Hepatocyte (in vitro differentiated cells): ENCODE data around the gene ZBTB38. TPM values are rescaled to one million over a fixed set of nuclear protein-coding genes. Genes with fewer than 3 reads are reported as not detected.
A peak's percentile ranks its signal among the peaks of the same experiment; 100 is the strongest.

Experiments
- DNase-seq: peaks from one replicate; pipeline ENCODE4 v3.0.0-alpha.2; 2016; ENCODE audit warnings: low spot score
- H2AFZ ChIP-seq: fragments of 200-600 bp; sonication (generic); 2 replicates; pipeline ENCODE4 v1.6.0; 2016; ENCODE audit warnings: antibody characterized with exemption, mild to moderate bottlenecking
- H3K27ac ChIP-seq: fragments of 200-600 bp; sonication (generic); 2 replicates; pipeline ENCODE4 v1.5.1; 2016; ENCODE audit warnings: mild to moderate bottlenecking
- H3K27me3 ChIP-seq: fragments of 200-600 bp; sonication (generic); 2 replicates; pipeline ENCODE4 v1.6.1; 2016
- H3K36me3 ChIP-seq: fragments of 200-600 bp; sonication (generic); replicated peaks from 2 replicates; pipeline ENCODE4 v1.5.1; 2016; ENCODE audit warnings: low read depth; ENCODE audit not compliant: insufficient read depth
- H3K4me1 ChIP-seq: fragments of 200-600 bp; sonication (generic); 2 replicates; pipeline ENCODE4 v1.5.1; 2016; ENCODE audit warnings: mild to moderate bottlenecking, moderate library complexity; ENCODE audit not compliant: insufficient read depth
- H3K4me2 ChIP-seq: fragments of 200-600 bp; sonication (generic); 2 replicates; pipeline ENCODE4 v1.6.0; 2016
- H3K4me3 ChIP-seq: fragments of 200-600 bp; sonication (generic); 2 replicates; pipeline ENCODE4 v1.5.1; 2016; ENCODE audit warnings: mild to moderate bottlenecking
- H3K79me2 ChIP-seq: fragments of 200-600 bp; sonication (generic); 2 replicates; pipeline ENCODE4 v1.6.0; 2017; ENCODE audit warnings: mild to moderate bottlenecking
- H3K9me2 ChIP-seq: fragments of 200-600 bp; sonication (generic); replicated peaks from 2 replicates; pipeline ENCODE4 v1.6.0; 2017; ENCODE audit warnings: mild to moderate bottlenecking; ENCODE audit not compliant: insufficient read depth
- H3K9me3 ChIP-seq: fragments of 200-600 bp; sonication (generic); 2 replicates; pipeline ENCODE4 v1.5.1; 2016; ENCODE audit warnings: low read depth, mild to moderate bottlenecking
- H4K20me1 ChIP-seq: fragments of 200-600 bp; sonication (generic); 2 replicates; pipeline ENCODE4 v1.6.0; 2016; ENCODE audit warnings: mild to moderate bottlenecking; ENCODE audit not compliant: insufficient read depth, poor library complexity, severe bottlenecking
- CTCF ChIP-seq: fragments of 200-600 bp; sonication (generic); IDR thresholded peaks from 2 replicates; pipeline ENCODE4 v1.5.1; 2016; ENCODE audit warnings: antibody characterized with exemption, mild to moderate bottlenecking; ENCODE audit not compliant: poor library complexity
- EZH2 ChIP-seq: fragments of 200-600 bp; sonication (generic); IDR thresholded peaks from 2 replicates; pipeline ENCODE4 v1.6.1; 2016; ENCODE audit warnings: antibody characterized with exemption, mild to moderate bottlenecking, borderline replicate concordance
- EZH2phosphoT487 ChIP-seq: fragments of 200-600 bp; sonication (generic); IDR thresholded peaks from one replicate; pipeline ENCODE4 v1.6.1; 2018; ENCODE audit warnings: antibody characterized with exemption, mild to moderate bottlenecking, low read depth, moderate library complexity; ENCODE audit not compliant: unreplicated experiment, severe bottlenecking
- WGBS: methylation state at CpG from one replicate; pipeline ENCODE4 v1.1.6; 2016; ENCODE audit warnings: low lambda C conversion rate; ENCODE audit errors: missing lambda C conversion rate; 5-methylcytosine and 5-hydroxymethylcytosine counted together
- polyA plus RNA-seq: library from polyadenylated mRNA; unstranded; fragments of >200 nt; fragmentation: Nextera tagmentation; extraction: Ambion mirVana; gene quantifications from 2 replicates; pipeline ENCODE4 v1.2.1, GENCODE V29; 2016
- total RNA-seq: library from RNA; depleted of rRNA; stranded (reverse); fragments of >200 nt; gene quantifications from 2 replicates; pipeline ENCODE4 v1.2.3, GENCODE V29; 2014

The ZBTB38 gene
- total and polyA plus RNA-seq, 2 experiments from 2014 or later = 31.6 to 122 TPM

GRCh38 chr3:141387516-141387915 is 19.2 kb downstream of the ZBTB38 start:
- no peak overlapping the region for H3K4me2 ChIP-seq
- H3K36me3 ChIP-seq = no peaks in the 10 kb centered on the region
- no peaks in the 10 kb centered on the region for H3K27me3 ChIP-seq
- no peaks in the 10 kb centered on the region for H3K79me2 ChIP-seq
- WGBS = 96% methylated on average over 3 of the region's 3 CpGs
- TF ChIP-seq CTCF (no peak), EZH2phosphoT487 (no peak), EZH2 (no peak)
- H3K9me2 ChIP-seq = no peaks in the 10 kb centered on the region
- no peak for DNase-seq
- H3K4me3 ChIP-seq = no peak overlapping the region
- peaks cover 19% of the 10 kb centered on the region for H3K4me1 ChIP-seq
- H4K20me1 ChIP-seq = no peaks in the 10 kb centered on the region
- no peaks in the 10 kb centered on the region for H3K9me3 ChIP-seq
- H2AFZ ChIP-seq = no peak overlapping the region
- no peak overlapping the region for H3K27ac ChIP-seq

DNA sequence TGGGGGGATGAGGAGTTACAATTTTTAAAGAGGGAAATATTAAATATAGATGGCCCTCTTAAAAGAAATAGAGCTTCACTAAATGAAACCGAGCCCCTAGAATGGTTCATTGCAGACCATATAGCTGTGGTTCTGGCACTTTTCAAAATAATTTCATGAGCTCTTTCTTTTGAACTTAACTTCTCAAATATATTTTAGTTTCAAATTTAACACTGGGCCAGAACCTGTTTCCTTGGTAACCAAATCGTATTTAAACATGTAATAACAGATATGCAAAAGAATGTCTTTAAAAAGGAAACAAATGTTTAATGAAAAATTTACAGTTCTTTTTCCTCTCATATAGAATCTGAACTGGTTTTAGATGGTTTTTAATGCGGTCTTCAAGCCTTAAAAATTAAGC is 20.1 kb downstream of the ZBTB38 start:
- H3K4me2 ChIP-seq = peak overlapping the region; percentile 27
- no peaks in the 10 kb centered on the region for H3K79me2 ChIP-seq

GRCh38 chr3:141388823-141389621 is 20.7 kb downstream of the ZBTB38 start:
- Histone ChIP-seq H3K36me3 (no peaks in the 10 kb centered on the region), H4K20me1 (no peaks in the 10 kb centered on the region), H3K4me2 (peak overlapping the region; percentile 27), H3K4me3 (no peak overlapping the region), H3K27ac (peak overlapping the region; percentile 28), H3K4me1 (peaks cover 26% of the 10 kb centered on the region), H3K27me3 (no peaks in the 10 kb centered on the region), H3K9me2 (no peaks in the 10 kb centered on the region), H3K9me3 (no peaks in the 10 kb centered on the region), H2AFZ (no peak overlapping the region), H3K79me2 (no peaks in the 10 kb centered on the region)
- TF ChIP-seq EZH2phosphoT487 = no peak
- WGBS = 77% methylated on average over 6 of the region's 6 CpGs
- no peak for DNase-seq

More for the DNA sequence above, 20.1 kb downstream of the ZBTB38 start:
- Histone ChIP-seq H3K27me3 (no peaks in the 10 kb centered on the region), H3K27ac (peak overlapping the region; percentile 28), H2AFZ (no peak overlapping the region), H4K20me1 (no peaks in the 10 kb centered on the region), H3K4me1 (peaks cover 26% of the 10 kb centered on the region), H3K36me3 (no peaks in the 10 kb centered on the region), H3K4me3 (no peak overlapping the region), H3K9me2 (no peaks in the 10 kb centered on the region), H3K9me3 (no peaks in the 10 kb centered on the region)
- 88% methylated on average over 3 of the region's 3 CpGs for whole genome bisulfite sequencing
- TF ChIP-seq CTCF (no peak), EZH2phosphoT487 (no peak), EZH2 (no peak)
- DNase-seq = no peak

DNA sequence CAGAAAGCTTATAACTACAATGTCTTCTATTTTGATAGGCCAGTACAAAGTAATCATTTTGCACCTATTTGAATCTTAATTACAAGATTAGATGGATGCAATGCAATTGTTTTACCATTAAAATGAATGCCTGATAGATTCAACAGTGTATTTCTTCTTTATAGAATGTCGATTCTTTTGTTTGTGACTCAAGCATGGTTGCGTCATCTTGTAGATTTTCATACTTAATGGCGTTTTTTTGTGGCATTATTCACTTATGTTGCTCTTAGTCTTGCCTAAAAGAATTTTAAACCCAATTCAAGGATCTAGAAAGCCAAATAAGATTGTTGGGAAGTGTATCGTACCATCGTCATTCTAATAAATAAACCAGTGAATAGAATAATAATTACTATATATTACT is 21.4 kb downstream of the ZBTB38 start:
- H3K36me3 ChIP-seq = no peaks in the 10 kb centered on the region
- peaks cover 24% of the 10 kb centered on the region for H3K4me1 ChIP-seq
- H3K79me2 ChIP-seq = no peaks in the 10 kb centered on the region
- no peak overlapping the region for H2AFZ ChIP-seq
- no peak overlapping the region for H3K4me3 ChIP-seq
- H3K27me3 ChIP-seq = no peaks in the 10 kb centered on the region
- DNase-seq = no peak
- no peaks in the 10 kb centered on the region for H3K9me3 ChIP-seq
- WGBS = 95% methylated on average over 5 of the region's 5 CpGs
- H4K20me1 ChIP-seq = no peaks in the 10 kb centered on the region
- TF ChIP-seq EZH2 (no peak), CTCF (no peak), EZH2phosphoT487 (no peak)
- no peak overlapping the region for H3K4me2 ChIP-seq
- H3K27ac ChIP-seq = no peak overlapping the region
- H3K9me2 ChIP-seq = no peaks in the 10 kb centered on the region
